ENCODE data around the gene CAMK2D.

The CAMK2D gene

DNA sequence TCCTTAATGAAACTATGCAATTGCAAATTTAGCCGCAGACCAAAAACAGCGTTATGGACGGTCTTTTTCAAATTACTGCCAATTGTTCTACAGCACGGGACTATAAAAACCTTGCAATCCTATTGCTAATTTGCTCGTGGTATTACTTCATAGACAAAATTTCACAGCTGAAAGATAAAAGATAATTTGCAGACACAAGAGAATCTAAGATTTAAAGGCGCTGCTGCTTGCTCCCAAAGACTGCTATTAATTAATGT is 1.4 kb upstream of the CAMK2D start:
- no peaks in the 10 kb centered on the region for H3K9me3 ChIP-seq
- H3K4me3 ChIP-seq, result peak overlapping the region; percentile 69 to 90

GRCh38 chr4:113762186-113763028 is 869 bp upstream of the CAMK2D start:
- peaks cover 0 to 26% (median 7%) of the 10 kb centered on the region in 4 donors for H3K4me1 ChIP-seq
- no peaks in the 10 kb centered on the region for H3K9me3 ChIP-seq
- peak overlapping the region; percentile 97 to 98 for H3K27ac ChIP-seq
- intact Hi-C loops (cut with DNase I; ENCODE audit: low total_unique reads), result loop anchor here (5.0 to 10.0 kb wide), 3 partner anchors 212 to 365 kb away; partner anchors contain the start of gene ARSJ
- H3K4me3 ChIP-seq, result peak overlapping the region; percentile 69 to 90
- peak; percentile 100 for DNase-seq
- TF ChIP-seq CTCF (IDR thresholded peaks at IDR 0.05), result peak in 1 of 2 experiments; percentile 6
- no peaks in the 10 kb centered on the region for H3K36me3 ChIP-seq
- no peaks in the 10 kb centered on the region for H3K27me3 ChIP-seq

More for the DNA sequence above, 1.4 kb upstream of the CAMK2D start:
- H3K27ac ChIP-seq, result peak overlapping the region; percentile 97 to 98
- H3K4me1 ChIP-seq, result peaks cover 0 to 20% (median 5%) of the 10 kb centered on the region in 4 donors
- H3K27me3 ChIP-seq, result no peaks in the 10 kb centered on the region
- intact Hi-C loops (cut with DNase I; ENCODE audit: low total_unique reads), result loop anchor here (5.0 to 10.0 kb wide), 3 partner anchors 212 to 366 kb away; partner anchors contain the start of gene ARSJ
- H3K36me3 ChIP-seq, result no peaks in the 10 kb centered on the region
- TF ChIP-seq CTCF (IDR thresholded peaks at IDR 0.05), result no peak
- no peak for DNase-seq

GRCh38 chr4:113760795-113761619 is 531 bp downstream of the CAMK2D start:
- Histone ChIP-seq H3K4me3 (peak overlapping the region; percentile 69 to 90), H3K27me3 (no peaks in the 10 kb centered on the region), H3K9me3 (no peaks in the 10 kb centered on the region), H3K27ac (peak overlapping the region; percentile 97 to 98), H3K4me1 (peaks cover 0 to 40% (median 12%) of the 10 kb centered on the region in 4 donors), H3K36me3 (no peaks in the 10 kb centered on the region)
- intact Hi-C loops (cut with DNase I; ENCODE audit: low total_unique reads), result loop anchor here (2.0 to 10.0 kb wide), 4 partner anchors 76 to 364 kb away; partner anchors contain the start of gene ARSJ
- TF ChIP-seq CTCF (IDR thresholded peaks at IDR 0.05), result no peak
- peak; percentile 84 to 91 for DNase-seq

DNA sequence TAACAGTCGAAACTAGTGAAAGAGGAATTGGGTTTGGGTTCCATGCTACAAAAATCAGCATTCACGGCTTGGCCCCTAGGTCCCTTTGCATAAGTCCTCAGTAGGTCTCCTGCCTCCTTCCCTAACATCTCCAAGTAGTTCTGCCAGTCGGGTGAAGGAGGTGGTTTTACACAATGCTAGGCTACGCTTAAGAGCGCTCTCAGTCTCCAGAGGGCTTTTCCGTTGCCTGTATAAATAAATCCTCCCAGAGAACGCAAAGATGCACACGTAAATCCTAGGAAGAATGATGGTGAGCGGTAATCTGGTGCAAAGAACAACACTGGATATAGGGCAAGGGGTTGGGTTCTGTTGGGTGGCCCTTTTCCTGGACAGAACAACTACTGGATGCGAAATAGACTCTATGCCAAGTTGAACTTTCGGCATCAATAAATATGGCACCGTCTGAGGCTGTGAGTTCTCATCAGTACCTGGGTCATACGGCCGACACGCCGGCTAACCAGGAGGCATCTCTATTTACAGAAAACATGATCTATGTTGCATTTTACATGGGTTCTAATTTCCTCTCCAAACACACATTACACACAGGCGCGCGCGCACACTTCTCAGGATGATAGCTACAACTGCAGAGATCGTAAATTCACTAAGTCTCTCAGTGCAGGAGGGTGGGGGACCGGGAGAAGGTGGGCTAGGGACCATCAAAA is 1.3 kb downstream of the CAMK2D start:
- peaks cover 0 to 47% (median 12%) of the 10 kb centered on the region in 4 donors for H3K4me1 ChIP-seq
- H3K36me3 ChIP-seq, result no peaks in the 10 kb centered on the region
- intact Hi-C loops (cut with DNase I; ENCODE audit: low total_unique reads), result loop anchor here (2.0 to 10.0 kb wide), 4 partner anchors 75 to 363 kb away; partner anchors contain the start of gene ARSJ
- H3K4me3 ChIP-seq, result peak overlapping the region; percentile 69 to 90
- H3K27me3 ChIP-seq, result no peaks in the 10 kb centered on the region
- no peak for TF ChIP-seq CTCF (IDR thresholded peaks at IDR 0.05)
- H3K9me3 ChIP-seq, result no peaks in the 10 kb centered on the region
- DNase-seq, result peak; percentile 56 to 67
- peak overlapping the region; percentile 97 to 98 for H3K27ac ChIP-seq

- H3K9me3 ChIP-seq, result no peaks in the 10 kb centered on the region
These were observed 1.8 kb downstream of the CAMK2D start for GRCh38 chr4:113759696-113760093.

More at GRCh38 chr4:113759696-113760093, 1.8 kb downstream of the CAMK2D start:
- H3K36me3 ChIP-seq, result no peaks in the 10 kb centered on the region
- no peaks in the 10 kb centered on the region for H3K27me3 ChIP-seq
- DNase-seq, result no peak
- TF ChIP-seq CTCF (IDR thresholded peaks at IDR 0.05), result no peak
- H3K27ac ChIP-seq, result peak overlapping the region; percentile 97 to 98
- intact Hi-C loops (cut with DNase I; ENCODE audit: low total_unique reads), result loop anchor here (2.0 to 10.0 kb wide), 4 partner anchors 75 to 362 kb away; partner anchors contain the start of gene ARSJ
- peaks cover 0 to 47% (median 12%) of the 10 kb centered on the region in 4 donors for H3K4me1 ChIP-seq
- peak overlapping the region; percentile 69 to 90 for H3K4me3 ChIP-seq
